ENCODE data around the gene EXOC1L.
"Not testable (repeated sequence)": the region's sequence is repeated elsewhere in the genome, so short reads cannot be mapped to it uniquely, and the experiment has no call there.

EXOC1L gene

DNA sequence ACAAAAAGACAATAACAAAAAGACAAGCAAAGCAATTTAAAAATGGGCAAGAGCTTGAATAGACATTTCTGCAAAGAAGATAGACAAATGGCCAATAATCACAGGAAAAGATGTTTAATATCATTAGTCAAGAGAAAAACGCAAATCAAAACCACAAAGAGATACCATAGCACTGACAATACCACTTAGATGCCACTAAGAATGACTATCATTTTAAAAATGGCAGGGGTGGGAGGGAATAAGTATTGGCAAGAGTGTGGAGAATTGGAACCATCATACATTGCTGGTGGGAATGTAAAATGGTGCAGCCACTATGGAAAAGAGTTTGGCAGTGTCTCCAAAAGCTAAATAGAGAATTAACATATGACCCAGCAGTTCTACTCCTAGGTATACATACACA lies 18.8 kb downstream of the EXOC1L start:
- Histone ChIP-seq H3K36me3 (ENCODE audit: insufficient read depth, low read depth, low read length) (no peaks in the 10 kb centered on the region), H3K9ac (ENCODE audit: low read depth, low read length) (no peak overlapping the region), H3K9me3 (ENCODE audit: insufficient read depth, low read depth, low read length) (peaks cover 7% of the 10 kb centered on the region), H3K27ac (ENCODE audit: low read length) (no peak overlapping the region), H3K4me1 (ENCODE audit: insufficient read depth, low read length) (no peaks in the 10 kb centered on the region), H3K4me3 (ENCODE audit: low read length) (no peak overlapping the region), H3K27me3 (ENCODE audit: insufficient read depth, low read length) (no peaks in the 10 kb centered on the region)

DNA sequence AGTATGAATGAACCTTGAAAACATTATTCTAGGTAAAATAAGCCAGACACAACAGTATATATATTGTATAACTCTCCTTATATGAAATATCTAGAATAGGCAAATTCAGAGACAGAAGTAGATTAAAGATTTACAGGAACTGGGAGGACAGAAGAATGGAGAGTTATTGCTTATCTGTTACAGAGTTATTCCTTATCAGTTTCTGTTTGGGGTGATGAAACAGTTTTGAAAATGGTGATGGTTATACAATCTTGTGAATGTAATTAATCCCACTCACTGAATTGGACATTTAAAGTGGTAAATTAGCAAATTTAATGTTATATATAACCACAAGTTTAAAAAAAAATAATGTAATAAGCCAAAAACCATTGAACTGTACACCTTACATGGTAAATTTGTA lies 19.4 kb downstream of the EXOC1L start:
- H3K27me3 ChIP-seq (ENCODE audit: insufficient read depth, low read length): no peaks in the 10 kb centered on the region
- H3K9ac ChIP-seq (ENCODE audit: low read depth, low read length): no peak overlapping the region
- H3K4me3 ChIP-seq (ENCODE audit: low read length): no peak overlapping the region
- peaks cover 7% of the 10 kb centered on the region for H3K9me3 ChIP-seq (ENCODE audit: insufficient read depth, low read depth, low read length)
- H3K4me1 ChIP-seq (ENCODE audit: insufficient read depth, low read length): no peaks in the 10 kb centered on the region
- no peaks in the 10 kb centered on the region for H3K36me3 ChIP-seq (ENCODE audit: insufficient read depth, low read depth, low read length)
- no peak overlapping the region for H3K27ac ChIP-seq (ENCODE audit: low read length)

DNA sequence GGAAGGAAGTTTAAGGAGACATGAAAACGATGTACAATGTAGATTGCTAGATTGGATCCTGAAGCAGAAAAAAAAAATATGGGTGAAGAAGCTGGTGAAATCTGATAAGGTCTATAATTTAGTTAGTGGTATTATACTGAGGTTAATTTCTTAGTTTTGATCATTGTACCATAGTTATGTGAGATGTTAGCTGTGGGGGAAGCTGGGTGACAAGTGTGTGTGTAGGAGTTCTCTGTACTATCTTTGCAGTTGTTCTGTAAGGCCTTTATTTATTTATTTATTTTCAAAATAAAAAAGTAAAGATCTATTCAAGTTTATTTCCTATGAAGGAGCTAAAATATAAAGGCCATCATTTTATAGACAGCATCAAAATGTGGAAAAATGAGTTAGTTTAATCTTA lies 21.4 kb downstream of the EXOC1L start:
- Histone ChIP-seq H3K4me1 (ENCODE audit: insufficient read depth, low read length) (no peaks in the 10 kb centered on the region), H3K36me3 (ENCODE audit: insufficient read depth, low read depth, low read length) (no peaks in the 10 kb centered on the region), H3K27me3 (ENCODE audit: insufficient read depth, low read length) (no peaks in the 10 kb centered on the region), H3K27ac (ENCODE audit: low read length) (no peak overlapping the region), H3K4me3 (ENCODE audit: low read length) (no peak overlapping the region), H3K9ac (ENCODE audit: low read depth, low read length) (no peak overlapping the region), H3K9me3 (ENCODE audit: insufficient read depth, low read depth, low read length) (peaks cover 7% of the 10 kb centered on the region)

DNA sequence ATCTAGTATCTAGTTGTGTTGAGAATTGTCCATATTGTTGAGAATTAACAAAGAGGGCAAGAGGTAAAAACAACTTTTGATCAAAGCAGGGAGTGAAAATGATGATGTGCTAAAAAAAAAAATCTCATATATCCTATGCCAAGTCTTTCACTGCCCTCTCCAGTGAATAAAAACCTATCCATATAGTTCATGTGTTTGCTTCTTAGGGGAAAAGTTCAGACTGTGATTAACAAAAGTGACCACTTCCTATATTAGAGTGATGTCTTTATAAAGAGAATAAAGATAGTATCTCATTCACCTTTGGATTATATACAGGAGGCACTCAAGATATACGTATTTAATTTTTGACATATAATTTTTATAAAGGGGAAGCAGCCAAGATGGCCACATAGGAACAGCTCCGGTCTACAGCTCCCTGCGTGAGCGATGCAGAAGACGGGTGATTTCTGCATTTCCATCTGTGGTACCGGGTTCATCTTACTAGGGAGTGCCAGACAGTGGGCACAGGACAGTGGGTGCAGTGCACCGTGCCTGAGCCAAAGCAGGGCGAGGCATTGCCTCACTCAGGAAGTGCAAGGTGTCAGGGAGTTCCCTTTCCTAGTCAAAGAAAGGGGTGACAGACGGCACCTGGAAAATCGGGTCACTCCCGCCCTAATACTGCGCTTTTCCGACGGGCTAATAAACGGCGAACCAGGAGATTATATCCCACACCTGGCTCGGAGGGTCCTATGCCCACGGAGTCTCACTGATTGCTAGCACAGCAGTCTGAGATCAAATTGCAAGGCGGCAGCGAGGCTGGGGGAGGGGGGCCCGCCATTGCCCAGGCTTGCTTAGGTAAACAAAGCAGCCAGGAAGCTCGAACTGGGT lies 22.0 kb downstream of the EXOC1L start:
- not testable (repeated sequence) for H3K4me1 ChIP-seq (ENCODE audit: insufficient read depth, low read length); H3K9me3 ChIP-seq (ENCODE audit: insufficient read depth, low read depth, low read length); H3K27ac ChIP-seq (ENCODE audit: low read length); H3K27me3 ChIP-seq (ENCODE audit: insufficient read depth, low read length); H3K36me3 ChIP-seq (ENCODE audit: insufficient read depth, low read depth, low read length)
- Histone ChIP-seq H3K4me3 (ENCODE audit: low read length) (peak overlapping the region; percentile 60), H3K9ac (ENCODE audit: low read depth, low read length) (0 out of 2 replicates have a peak overlapping the region, but pooled peaks have one; percentile 27)

GRCh38 chr4:55842312-55842711 lies 22.7 kb downstream of the EXOC1L start:
- not testable (repeated sequence) for H3K9ac ChIP-seq (ENCODE audit: low read depth, low read length); H3K36me3 ChIP-seq (ENCODE audit: insufficient read depth, low read depth, low read length); H3K4me1 ChIP-seq (ENCODE audit: insufficient read depth, low read length); H3K27me3 ChIP-seq (ENCODE audit: insufficient read depth, low read length); H3K27ac ChIP-seq (ENCODE audit: low read length); H3K9me3 ChIP-seq (ENCODE audit: insufficient read depth, low read depth, low read length)
- H3K4me3 ChIP-seq (ENCODE audit: low read length): peak overlapping the region; percentile 35; the same call in 1 of the 2 replicates

- Histone ChIP-seq H3K9me3 (ENCODE audit: insufficient read depth, low read depth, low read length) (no peaks in the 10 kb centered on the region), H3K4me3 (ENCODE audit: low read length) (no peak overlapping the region), H3K27me3 (ENCODE audit: insufficient read depth, low read length) (peaks cover 8% of the 10 kb centered on the region; the same call in 1 of the 2 replicates), H3K9ac (ENCODE audit: low read depth, low read length) (no peak overlapping the region), H3K36me3 (ENCODE audit: insufficient read depth, low read depth, low read length) (no peaks in the 10 kb centered on the region), H3K27ac (ENCODE audit: low read length) (no peak overlapping the region), H3K4me1 (ENCODE audit: insufficient read depth, low read length) (peaks cover 9% of the 10 kb centered on the region; the same call in 1 of the 2 replicates)
These were observed 30.1 kb downstream of the EXOC1L start for GRCh38 chr4:55849724-55850123.

- no peak overlapping the region for H3K27ac ChIP-seq (ENCODE audit: low read length)
- H3K36me3 ChIP-seq (ENCODE audit: insufficient read depth, low read depth, low read length): no peaks in the 10 kb centered on the region
- no peaks in the 10 kb centered on the region for H3K9me3 ChIP-seq (ENCODE audit: insufficient read depth, low read depth, low read length)
- peaks cover 8% of the 10 kb centered on the region; the same call in 1 of the 2 replicates for H3K27me3 ChIP-seq (ENCODE audit: insufficient read depth, low read length)
- no peak overlapping the region for H3K9ac ChIP-seq (ENCODE audit: low read depth, low read length)
- peaks cover 11% of the 10 kb centered on the region; the same call in 1 of the 2 replicates for H3K4me1 ChIP-seq (ENCODE audit: insufficient read depth, low read length)
- H3K4me3 ChIP-seq (ENCODE audit: low read length): no peak overlapping the region
These were observed 32.3 kb downstream of the EXOC1L start for GRCh38 chr4:55851885-55852284.

- peaks cover 3% of the 10 kb centered on the region; the same call in 1 of the 2 replicates for H3K9me3 ChIP-seq (ENCODE audit: insufficient read depth, low read depth, low read length)
- H3K27ac ChIP-seq (ENCODE audit: low read length): no peak within 1 kb of the TSS
- peak within 1 kb of the TSS; percentile 96 for H3K4me3 ChIP-seq (ENCODE audit: low read length)
- H3K9ac ChIP-seq (ENCODE audit: low read depth, low read length): peak within 1 kb of the TSS; percentile 86; the same call in 1 of the 2 replicates
- H3K4me1 ChIP-seq (ENCODE audit: insufficient read depth, low read length): peaks cover 16% of the 10 kb centered on the region; the same call in 1 of the 2 replicates
- H3K27me3 ChIP-seq (ENCODE audit: insufficient read depth, low read length): peaks cover 8% of the 10 kb centered on the region; the same call in 1 of the 2 replicates
- no peaks in the 10 kb centered on the region for H3K36me3 ChIP-seq (ENCODE audit: insufficient read depth, low read depth, low read length)
These were observed 34.0 kb downstream of the EXOC1L start, which contains the start of gene EXOC1 for GRCh38 chr4:55853484-55854046. TSS of gene EXOC1 (plus strand) at chr4:55853648. CDS start at chr4:55858324, 4,676 bp downstream.

DNA sequence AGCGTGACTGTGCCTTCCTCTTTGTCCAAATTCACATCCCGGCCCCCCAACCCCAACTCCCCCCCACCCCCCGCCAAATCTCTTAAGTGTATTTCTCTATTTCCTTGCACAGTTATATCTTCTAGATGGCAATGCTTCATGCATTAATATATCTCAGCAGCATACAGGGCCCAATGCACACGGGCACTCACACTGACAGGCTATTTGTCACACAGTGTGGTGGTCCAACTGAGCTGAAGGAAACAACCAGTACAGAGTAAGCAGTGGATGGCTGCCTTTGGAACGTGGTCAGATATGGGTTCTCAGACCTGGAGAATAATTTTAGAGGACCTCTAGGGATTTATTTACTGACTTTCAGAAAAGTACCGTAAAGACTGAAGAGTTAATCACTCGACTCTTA lies 34.5 kb downstream of the EXOC1L start:
- H3K36me3 ChIP-seq (ENCODE audit: insufficient read depth, low read depth, low read length): no peaks in the 10 kb centered on the region

GRCh38 chr4:55857586-55857985 lies 38.0 kb downstream of the EXOC1L start:
- Histone ChIP-seq H3K27ac (ENCODE audit: low read length) (no peak overlapping the region), H3K36me3 (ENCODE audit: insufficient read depth, low read depth, low read length) (peaks cover 9% of the 10 kb centered on the region; the same call in 1 of the 2 replicates), H3K4me1 (ENCODE audit: insufficient read depth, low read length) (peaks cover 13% of the 10 kb centered on the region; the same call in 1 of the 2 replicates)

More for the DNA sequence above, 34.5 kb downstream of the EXOC1L start:
- peaks cover 3% of the 10 kb centered on the region; the same call in 1 of the 2 replicates for H3K9me3 ChIP-seq (ENCODE audit: insufficient read depth, low read depth, low read length)
- H3K4me3 ChIP-seq (ENCODE audit: low read length): peak overlapping the region; percentile 96
- H3K9ac ChIP-seq (ENCODE audit: low read depth, low read length): peak overlapping the region; percentile 86; the same call in 1 of the 2 replicates
- H3K4me1 ChIP-seq (ENCODE audit: insufficient read depth, low read length): peaks cover 16% of the 10 kb centered on the region; the same call in 1 of the 2 replicates
- no peak overlapping the region for H3K27ac ChIP-seq (ENCODE audit: low read length)
- peaks cover 8% of the 10 kb centered on the region; the same call in 1 of the 2 replicates for H3K27me3 ChIP-seq (ENCODE audit: insufficient read depth, low read length)

GRCh38 chr4:55859711-55860110 lies 40.1 kb downstream of the EXOC1L start:
- Histone ChIP-seq H3K9me3 (ENCODE audit: insufficient read depth, low read depth, low read length) (peaks cover 3% of the 10 kb centered on the region; the same call in 1 of the 2 replicates), H3K4me1 (ENCODE audit: insufficient read depth, low read length) (peaks cover 7% of the 10 kb centered on the region; the same call in 1 of the 2 replicates), H3K27ac (ENCODE audit: low read length) (no peak overlapping the region), H3K4me3 (ENCODE audit: low read length) (no peak overlapping the region), H3K27me3 (ENCODE audit: insufficient read depth, low read length) (no peaks in the 10 kb centered on the region), H3K36me3 (ENCODE audit: insufficient read depth, low read depth, low read length) (peaks cover 12% of the 10 kb centered on the region; the same call in 1 of the 2 replicates), H3K9ac (ENCODE audit: low read depth, low read length) (no peak overlapping the region)

More at GRCh38 chr4:55857586-55857985, 38.0 kb downstream of the EXOC1L start:
- no peaks in the 10 kb centered on the region; the same call in 1 of the 2 replicates for H3K27me3 ChIP-seq (ENCODE audit: insufficient read depth, low read length)
- H3K9ac ChIP-seq (ENCODE audit: low read depth, low read length): no peak overlapping the region
- H3K4me3 ChIP-seq (ENCODE audit: low read length): no peak overlapping the region
- H3K9me3 ChIP-seq (ENCODE audit: insufficient read depth, low read depth, low read length): peaks cover 3% of the 10 kb centered on the region; the same call in 1 of the 2 replicates
